A673 (cell line): ENCODE measurements around the gene KAZN. TPM values are rescaled to one million over a fixed set of nuclear protein-coding genes. Genes with fewer than 3 reads are reported as not detected.

Experiments
- BruUV-seq: library from RNA; stranded (reverse); fragments of 400-500 nt; replicated peaks from 2 replicates; lab custom pipeline; 2021; lab: Mats Ljungman, UMichigan
- CTCF ChIA-PET: fragments of 300-600 bp; sonication (Branson Sonifier 250); formaldehyde crosslinking; loops from one replicate; lab custom pipeline; 2022; ENCODE audit warnings: antibody characterized with exemption; lab: Charles Lee
- POLR2A ChIA-PET: fragments of 300-600 bp; sonication (Branson Sonifier 250); formaldehyde crosslinking; loops from one replicate; lab custom pipeline; 2022; ENCODE audit warnings: antibody characterized with exemption; ENCODE audit not compliant: low non-redundant PET; lab: Charles Lee
- DNase-seq: peaks from one replicate; pipeline ENCODE4 v3.0.0-alpha.2; 2015; ENCODE audit warnings: low spot score
- H3K27ac ChIP-seq: fragments of 200-600 bp; sonication (generic); 2 replicates; pipeline ENCODE4 v1.5.1; 2016; ENCODE audit warnings: mixed run types, low read depth, mild to moderate bottlenecking, mixed read lengths, antibody characterized with exemption, low read length; ENCODE audit not compliant: poor library complexity, severe bottlenecking
- H3K27me3 ChIP-seq: fragments of 200-600 bp; sonication (generic); replicated peaks from 2 replicates; pipeline ENCODE4 v1.6.1; 2017; ENCODE audit warnings: mixed run types, low read depth, mild to moderate bottlenecking, mixed read lengths, antibody characterized with exemption, low read length; ENCODE audit not compliant: insufficient read depth, poor library complexity
- H3K36me3 ChIP-seq: fragments of 200-600 bp; sonication (generic); 2 replicates; pipeline ENCODE4 v1.6.1; 2016; ENCODE audit warnings: mixed run types, mild to moderate bottlenecking, mixed read lengths, antibody characterized with exemption, low read length; ENCODE audit not compliant: insufficient read depth, poor library complexity, severe bottlenecking
- H3K4me1 ChIP-seq: fragments of 200-600 bp; sonication (generic); 2 replicates; pipeline ENCODE4 v1.6.1; 2017; ENCODE audit warnings: mixed run types, mild to moderate bottlenecking, mixed read lengths, antibody characterized with exemption, low read length; ENCODE audit not compliant: insufficient read depth, poor library complexity, severe bottlenecking
- H3K4me3 ChIP-seq: fragments of 200-600 bp; sonication (generic); 2 replicates; pipeline ENCODE4 v1.5.1; 2016; ENCODE audit warnings: low read depth, mixed run types, mild to moderate bottlenecking, mixed read lengths, low read length; ENCODE audit not compliant: poor library complexity, severe bottlenecking
- H3K9me3 ChIP-seq: fragments of 200-600 bp; sonication (generic); 2 replicates; pipeline ENCODE4 v1.6.1; 2016; ENCODE audit warnings: mixed run types, low read depth, mild to moderate bottlenecking, mixed read lengths, antibody characterized with exemption, low read length; ENCODE audit not compliant: poor library complexity, severe bottlenecking
- EZH2 ChIP-seq: fragments of 200-600 bp; sonication (generic); IDR thresholded peaks from 2 replicates; pipeline ENCODE4 v1.6.1; 2017; ENCODE audit warnings: borderline replicate concordance, low read depth, mild to moderate bottlenecking, mixed read lengths, antibody characterized with exemption, low read length; ENCODE audit not compliant: poor library complexity, severe bottlenecking
- intact Hi-C: fragments of 100-400 bp; cut with micrococcal nuclease; formaldehyde crosslinking; loops from one replicate; pipeline ENCODE4 v1.10.0; 2022; ENCODE audit not compliant: unreplicated experiment
- total RNA-seq: library from RNA; stranded (reverse); gene quantifications from 2 replicates; pipeline ENCODE4 v1.2.3, GENCODE V29; 2021
- TF ChIP-seq, protein P1 (sequence below): fragments of 300-800, 200-600 bp; sonication (generic); conservative IDR thresholded peaks from 2 replicates; pipeline ENCODE4 v1.5.1; 2017; ENCODE audit warnings: low read depth, mild to moderate bottlenecking, antibody characterized with exemption, low read length, moderate library complexity, mixed read lengths

Gene KAZN
- total RNA-seq, 1 experiment from 2014 or later = 8.0 TPM

DNA sequence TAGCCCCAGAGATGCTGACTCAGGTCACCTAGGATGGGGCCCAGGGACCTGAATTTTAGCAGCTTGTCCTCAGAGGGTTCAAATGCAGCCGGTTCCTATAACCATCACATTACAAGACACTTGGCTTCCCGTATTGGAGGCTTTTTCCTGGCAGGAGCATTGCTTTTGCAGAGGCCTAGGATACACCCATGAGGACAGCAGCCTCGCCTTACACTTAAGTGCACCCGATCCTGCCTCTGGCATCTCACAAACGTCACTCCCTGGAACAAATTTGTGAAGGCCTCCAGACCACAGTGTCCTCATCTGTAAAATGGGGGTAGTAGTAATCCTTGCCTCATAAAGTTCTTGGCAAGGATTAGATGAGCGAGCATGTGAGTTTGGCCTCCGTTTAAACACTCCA lies 130.0 kb downstream of the KAZN start:
- no peak overlapping the region for H3K27ac ChIP-seq
- H3K27me3 ChIP-seq = no peaks in the 10 kb centered on the region
- intact Hi-C loops = no loop called here
- no peak overlapping the region for H3K4me3 ChIP-seq
- H3K4me1 ChIP-seq = peaks cover 15% of the 10 kb centered on the region
- H3K36me3 ChIP-seq = no peaks in the 10 kb centered on the region
- no TSS peak for BruUV-seq
- ChIA-PET CTCF (no interaction called here), POLR2A (no interaction called here)
- TF ChIP-seq, protein P1, sequence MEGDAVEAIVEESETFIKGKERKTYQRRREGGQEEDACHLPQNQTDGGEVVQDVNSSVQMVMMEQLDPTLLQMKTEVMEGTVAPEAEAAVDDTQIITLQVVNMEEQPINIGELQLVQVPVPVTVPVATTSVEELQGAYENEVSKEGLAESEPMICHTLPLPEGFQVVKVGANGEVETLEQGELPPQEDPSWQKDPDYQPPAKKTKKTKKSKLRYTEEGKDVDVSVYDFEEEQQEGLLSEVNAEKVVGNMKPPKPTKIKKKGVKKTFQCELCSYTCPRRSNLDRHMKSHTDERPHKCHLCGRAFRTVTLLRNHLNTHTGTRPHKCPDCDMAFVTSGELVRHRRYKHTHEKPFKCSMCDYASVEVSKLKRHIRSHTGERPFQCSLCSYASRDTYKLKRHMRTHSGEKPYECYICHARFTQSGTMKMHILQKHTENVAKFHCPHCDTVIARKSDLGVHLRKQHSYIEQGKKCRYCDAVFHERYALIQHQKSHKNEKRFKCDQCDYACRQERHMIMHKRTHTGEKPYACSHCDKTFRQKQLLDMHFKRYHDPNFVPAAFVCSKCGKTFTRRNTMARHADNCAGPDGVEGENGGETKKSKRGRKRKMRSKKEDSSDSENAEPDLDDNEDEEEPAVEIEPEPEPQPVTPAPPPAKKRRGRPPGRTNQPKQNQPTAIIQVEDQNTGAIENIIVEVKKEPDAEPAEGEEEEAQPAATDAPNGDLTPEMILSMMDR = no peak
- no peak for TF ChIP-seq EZH2
- no peaks in the 10 kb centered on the region for H3K9me3 ChIP-seq
- DNase-seq = no peak

GRCh38 chr1:14732728-14733047 lies 134.2 kb downstream of the KAZN start:
- H3K36me3 ChIP-seq = no peaks in the 10 kb centered on the region
- TF ChIP-seq EZH2 = no peak
- TF ChIP-seq, protein P1 = no peak
- no peak for DNase-seq
- peak overlapping the region; percentile 72 for H3K27ac ChIP-seq
- BruUV-seq = no TSS peak
- ChIA-PET CTCF (no interaction called here), POLR2A (no interaction called here)
- H3K4me3 ChIP-seq = peak overlapping the region; percentile 5
- peaks cover 20% of the 10 kb centered on the region for H3K4me1 ChIP-seq
- no peaks in the 10 kb centered on the region for H3K9me3 ChIP-seq
- intact Hi-C loops = loop anchor here (5.0 to 10.0 kb wide), 2 partner anchors 618 to 765 kb away; no protein-coding TSS in a partner anchor
- no peaks in the 10 kb centered on the region for H3K27me3 ChIP-seq

DNA sequence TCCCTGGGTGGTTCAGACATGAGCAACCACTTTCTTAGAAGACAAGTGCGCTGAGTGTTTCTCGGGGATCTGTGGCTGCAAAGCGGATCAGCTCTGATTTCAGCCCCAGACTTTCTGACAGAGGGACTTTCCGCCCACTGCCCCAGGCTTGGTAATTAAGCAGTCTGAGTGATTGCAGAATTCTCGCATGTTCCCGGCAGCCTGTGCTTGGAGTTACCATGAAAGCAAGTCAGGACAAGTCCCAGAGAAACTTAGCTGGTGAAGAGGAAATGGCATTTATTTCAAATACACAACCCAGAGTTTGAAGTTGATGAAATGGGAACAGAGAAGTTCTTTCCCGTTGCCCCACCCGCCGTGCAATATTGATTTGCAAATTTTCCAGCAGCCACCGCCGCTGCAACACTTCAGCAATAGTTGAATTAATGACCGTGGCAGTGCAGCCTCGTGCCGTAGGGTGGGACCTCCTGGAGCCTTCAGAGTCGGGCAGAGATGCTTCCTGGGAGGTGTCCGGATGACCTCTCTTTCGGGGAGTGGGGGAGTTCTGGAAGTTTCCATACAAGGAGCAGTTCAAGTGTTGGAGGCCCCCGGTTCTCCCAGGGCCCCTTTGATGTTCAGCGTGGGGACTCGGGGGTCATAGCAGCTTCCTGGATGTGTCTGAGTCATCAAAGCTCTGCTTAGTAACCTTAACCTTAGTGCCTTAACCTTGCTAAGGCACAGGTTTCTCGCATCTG lies 134.7 kb downstream of the KAZN start:
- ChIA-PET CTCF (no interaction called here), POLR2A (no interaction called here)
- Histone ChIP-seq H3K4me3 (peak overlapping the region; percentile 5), H3K27me3 (no peaks in the 10 kb centered on the region), H3K4me1 (peaks cover 20% of the 10 kb centered on the region), H3K27ac (peak overlapping the region; percentile 72), H3K9me3 (no peaks in the 10 kb centered on the region), H3K36me3 (no peaks in the 10 kb centered on the region)
- intact Hi-C loops = loop anchor here (5.0 to 10.0 kb wide), 2 partner anchors 618 to 766 kb away; no protein-coding TSS in a partner anchor
- peak; percentile 69 for DNase-seq
- TF ChIP-seq, protein P1 = no peak
- TF ChIP-seq EZH2 = no peak
- BruUV-seq = no TSS peak
